NCI-H1105 treated with DMSO at 0.1 percent for 48 hours (cell line): Measurements from ENCODE around the gene SOCS1.

Experiments used
- DNase-seq: peaks from one replicate; lab custom pipeline; 2025; lab: John Stamatoyannopoulos, UW

SOCS1 gene

GRCh38 chr16:11285842-11286241 is 29.8 kb upstream of the SOCS1 start:
- DNase-seq = no peak

- no peak for DNase-seq
Measured at GRCh38 chr16:11283820-11284248, 27.8 kb upstream of the SOCS1 start.

GRCh38 chr16:11280616-11281522 is 24.9 kb upstream of the SOCS1 start, which contains the start of gene PRM1:
TSS of gene PRM1 (minus strand) at chr16:11281330. CDS start at chr16:11281238, 92 bp downstream.
- no peak for DNase-seq

GRCh38 chr16:11278681-11279628 is 23.0 kb upstream of the SOCS1 start:
- no peak for DNase-seq

DNA sequence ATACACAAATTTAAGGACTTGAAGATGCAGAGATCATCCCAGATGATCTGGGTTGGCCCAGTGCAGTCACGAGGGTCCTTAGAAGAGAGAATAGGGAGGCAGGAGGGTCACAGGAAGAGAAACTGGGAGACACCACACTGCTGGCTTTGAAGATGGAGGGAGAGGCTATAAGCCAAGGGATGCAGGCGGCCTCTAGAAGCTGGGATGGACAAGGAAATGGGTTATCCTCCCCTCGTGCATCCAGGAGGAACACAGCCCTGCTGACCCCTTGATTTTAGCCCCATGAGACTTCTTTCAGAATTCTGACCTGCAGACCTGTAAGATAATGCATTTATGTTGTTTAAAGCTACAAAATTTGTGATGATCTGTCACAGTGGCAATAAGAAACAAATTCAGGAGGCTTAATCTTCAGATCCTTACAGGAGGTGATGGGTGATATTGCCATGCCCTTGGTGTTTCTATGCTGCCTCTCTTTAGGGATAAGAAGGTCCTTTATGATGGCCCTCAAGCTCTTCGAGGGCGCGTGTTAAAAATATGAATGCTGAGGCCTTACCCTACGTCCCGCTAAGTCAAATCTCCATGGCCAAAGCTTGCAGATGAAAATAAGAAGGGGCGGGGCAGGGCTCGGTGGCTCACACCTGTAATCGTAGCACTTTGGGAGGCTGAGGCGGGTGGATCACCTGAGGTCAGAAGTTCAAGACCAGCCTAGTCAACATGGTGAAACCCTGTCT is 21.8 kb upstream of the SOCS1 start:
- DNase-seq = no peak

- no peak for DNase-seq
Measured at GRCh38 chr16:11276896-11277593, 21.0 kb upstream of the SOCS1 start.

GRCh38 chr16:11276143-11276895 is 20.3 kb upstream of the SOCS1 start, which contains the start of gene PRM2:
TSS of gene PRM2 (minus strand) at chr16:11276480. CDS start at chr16:11276370, 110 bp downstream.
- no peak for DNase-seq

DNA sequence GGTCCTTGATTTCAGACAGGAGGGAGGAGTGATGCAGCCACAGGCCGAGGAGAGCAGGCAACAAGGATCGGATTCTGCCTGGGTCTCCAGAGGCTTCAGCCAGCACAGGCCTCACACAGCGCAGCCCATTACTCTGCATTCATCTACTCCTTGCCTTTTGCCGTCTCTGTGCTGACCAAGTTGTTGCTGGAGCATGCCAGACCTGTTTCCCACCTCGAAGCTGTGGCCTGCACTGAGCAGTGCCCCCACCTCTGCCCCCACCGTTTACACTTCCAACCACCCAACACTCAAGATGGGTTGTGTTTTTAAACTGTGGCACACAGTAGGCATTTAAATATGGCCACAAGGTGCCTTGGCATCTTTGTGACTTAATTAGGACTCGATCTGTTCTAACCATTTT is 19.0 kb upstream of the SOCS1 start:
- no peak for DNase-seq

- DNase-seq = no peak
Measured at GRCh38 chr16:11273721-11274324, 17.8 kb upstream of the SOCS1 start.

GRCh38 chr16:11272921-11273720 is 17.1 kb upstream of the SOCS1 start, which contains the start of gene PRM3:
TSS of gene PRM3 (minus strand) at chr16:11273629. CDS start at chr16:11273595, 34 bp downstream.
- no peak for DNase-seq

- no peak for DNase-seq
Measured at GRCh38 chr16:11272484-11272883, 16.5 kb upstream of the SOCS1 start.

- no peak for DNase-seq
Measured at GRCh38 chr16:11271610-11272009, 15.6 kb upstream of the SOCS1 start.

GRCh38 chr16:11270602-11271162 is 14.7 kb upstream of the SOCS1 start:
- DNase-seq = no peak

DNA sequence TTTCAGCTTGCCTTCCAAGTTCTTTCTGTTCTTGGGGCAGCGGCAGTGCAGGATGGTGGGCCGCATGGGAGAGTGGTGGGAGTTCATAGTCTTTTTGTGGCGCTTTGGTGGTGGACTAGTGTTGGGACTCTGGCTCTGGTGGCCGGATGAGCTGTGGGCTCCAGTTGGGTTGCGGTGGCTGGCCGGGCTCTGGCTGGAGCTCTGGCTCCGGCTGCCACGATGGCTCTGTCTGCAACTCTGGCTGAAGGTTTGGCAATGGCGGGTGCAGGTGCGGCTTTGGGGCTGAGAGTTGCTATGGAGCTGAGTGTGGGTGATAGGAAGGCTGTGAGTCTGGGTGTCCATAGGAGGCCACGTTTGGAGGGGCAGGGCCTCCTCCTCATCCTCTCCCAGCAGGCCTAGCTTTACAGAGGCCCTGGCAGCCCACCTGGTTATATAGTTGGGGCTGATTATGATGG is 12.9 kb upstream of the SOCS1 start, which contains the start of gene TNP2:
TNP2 (minus strand) TSS at position 405 of the 455 bp plus-strand sequence; CDS start at position 342, 63 bp downstream.
- no peak for DNase-seq

DNA sequence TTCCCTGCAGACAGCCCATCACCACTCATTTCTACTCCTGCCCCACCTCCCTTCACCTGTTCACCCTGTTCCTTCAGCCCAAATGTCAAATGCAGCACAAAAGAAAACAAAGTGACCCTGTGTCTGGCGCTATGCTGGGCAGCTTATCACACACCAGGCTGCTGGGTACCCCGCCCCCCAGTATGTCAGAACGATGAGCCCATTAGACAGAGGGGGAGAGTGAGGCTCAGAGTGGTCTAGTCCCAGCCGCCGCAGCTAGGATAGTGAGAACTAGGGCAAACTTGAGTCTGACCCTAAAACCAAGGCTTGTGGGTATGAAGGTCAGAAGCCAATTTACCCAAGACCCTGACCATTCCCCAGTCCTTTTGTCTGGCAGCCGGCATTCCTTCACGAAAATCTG is 9.1 kb upstream of the SOCS1 start:
- DNase-seq = no peak

GRCh38 chr16:11264155-11264832 is 8.3 kb upstream of the SOCS1 start:
- no peak for DNase-seq

DNA sequence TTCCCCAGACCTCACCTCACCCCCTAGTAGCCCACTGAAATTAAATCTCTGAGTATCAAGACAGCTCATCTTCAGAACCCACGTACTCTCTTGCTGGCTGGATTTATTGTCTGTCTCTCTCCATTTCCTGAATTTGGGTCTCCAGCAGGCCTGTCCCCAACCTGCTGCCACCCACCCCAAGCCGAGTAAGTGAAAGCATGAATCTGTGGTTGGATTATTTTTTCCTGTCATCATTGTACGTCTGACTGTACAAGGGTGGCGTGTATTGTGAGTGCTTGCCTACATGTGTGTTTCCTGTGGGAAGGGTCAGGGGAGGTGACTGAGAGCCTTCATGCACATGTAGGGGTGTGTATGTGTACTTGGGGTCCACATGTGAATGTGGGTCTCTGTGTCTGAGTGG is 7.7 kb upstream of the SOCS1 start:
- DNase-seq = no peak

GRCh38 chr16:11262915-11263314 is 6.9 kb upstream of the SOCS1 start:
- DNase-seq = no peak
